ENCODE data around the gene ARHGAP45. TPM values are rescaled to one million over a fixed set of nuclear protein-coding genes. Genes with fewer than 3 reads are reported as not detected.

The ARHGAP45 gene
- total RNA-seq, 2 donors from 2014 or later, result 37.9 to 42.6 TPM

DNA sequence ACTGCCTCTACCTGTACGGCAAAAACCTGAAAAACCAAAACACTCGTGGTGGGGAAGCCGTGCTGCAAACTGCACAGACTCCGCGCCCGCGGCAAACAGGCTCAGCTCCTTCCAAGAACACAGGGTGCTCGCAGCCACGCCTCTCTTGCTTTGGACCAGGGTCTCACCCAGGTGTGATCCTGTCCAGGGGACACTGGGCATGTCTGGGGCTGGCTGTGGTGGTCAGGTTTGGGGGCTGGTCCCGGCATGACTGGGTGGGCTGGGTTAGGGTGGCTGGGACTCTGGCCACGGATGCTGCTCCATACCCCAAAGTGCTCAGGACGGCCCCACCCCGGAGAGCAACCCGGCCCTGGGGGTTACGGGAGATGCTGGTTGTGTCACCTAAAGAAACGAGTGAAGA is 50.7 kb downstream of the ARHGAP45 start:
- H3K4me3 ChIP-seq, result no peak overlapping the region
- ATAC-seq (ENCODE audit: insufficient number of reproducible peaks, low FRiP score, low read depth), result no peak
- H3K9me3 ChIP-seq, result no peaks in the 10 kb centered on the region
- peaks cover 0 to 19% of the 10 kb centered on the region in 2 donors for H3K4me1 ChIP-seq (ENCODE audit: control insufficient read depth in 1 of 2, low read depth in 2 of 2)
- no peak overlapping the region for H3K27ac ChIP-seq
- TF ChIP-seq, protein P1, sequence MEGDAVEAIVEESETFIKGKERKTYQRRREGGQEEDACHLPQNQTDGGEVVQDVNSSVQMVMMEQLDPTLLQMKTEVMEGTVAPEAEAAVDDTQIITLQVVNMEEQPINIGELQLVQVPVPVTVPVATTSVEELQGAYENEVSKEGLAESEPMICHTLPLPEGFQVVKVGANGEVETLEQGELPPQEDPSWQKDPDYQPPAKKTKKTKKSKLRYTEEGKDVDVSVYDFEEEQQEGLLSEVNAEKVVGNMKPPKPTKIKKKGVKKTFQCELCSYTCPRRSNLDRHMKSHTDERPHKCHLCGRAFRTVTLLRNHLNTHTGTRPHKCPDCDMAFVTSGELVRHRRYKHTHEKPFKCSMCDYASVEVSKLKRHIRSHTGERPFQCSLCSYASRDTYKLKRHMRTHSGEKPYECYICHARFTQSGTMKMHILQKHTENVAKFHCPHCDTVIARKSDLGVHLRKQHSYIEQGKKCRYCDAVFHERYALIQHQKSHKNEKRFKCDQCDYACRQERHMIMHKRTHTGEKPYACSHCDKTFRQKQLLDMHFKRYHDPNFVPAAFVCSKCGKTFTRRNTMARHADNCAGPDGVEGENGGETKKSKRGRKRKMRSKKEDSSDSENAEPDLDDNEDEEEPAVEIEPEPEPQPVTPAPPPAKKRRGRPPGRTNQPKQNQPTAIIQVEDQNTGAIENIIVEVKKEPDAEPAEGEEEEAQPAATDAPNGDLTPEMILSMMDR (IDR thresholded peaks at IDR 0.05), result no peak
- H3K27me3 ChIP-seq (replicated peaks; ENCODE audit: insufficient read depth), result no peaks in the 10 kb centered on the region
- peaks cover 81% of the 10 kb centered on the region for H3K36me3 ChIP-seq
- DNase-seq (ENCODE audit: low spot score), result no peak

DNA sequence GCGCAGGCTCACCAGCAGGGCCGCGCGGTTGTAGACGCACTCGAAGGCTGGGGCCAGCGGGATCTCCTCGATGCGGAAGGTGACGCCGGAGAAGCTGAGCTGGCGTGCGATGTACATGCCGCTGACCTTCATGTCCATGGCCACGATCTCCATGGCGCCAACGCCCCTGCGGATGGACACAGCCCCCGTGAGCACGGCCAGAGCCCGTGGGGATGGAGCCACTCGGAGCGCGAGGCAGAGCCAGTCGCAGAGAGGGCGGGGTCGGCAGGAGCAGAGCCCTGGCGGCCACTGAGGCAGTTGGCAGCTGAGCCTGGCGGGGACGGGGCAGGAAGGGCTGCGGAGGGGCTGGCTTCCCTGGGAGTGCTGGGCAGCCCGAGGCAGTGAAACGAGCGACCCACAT is 52.0 kb downstream of the ARHGAP45 start:
- Histone ChIP-seq H3K4me1 (ENCODE audit: control insufficient read depth in 1 of 2, low read depth in 2 of 2) (peaks cover 0 to 9% of the 10 kb centered on the region in 2 donors), H3K36me3 (peaks cover 92% of the 10 kb centered on the region), H3K9me3 (no peaks in the 10 kb centered on the region), H3K4me3 (no peak overlapping the region), H3K27me3 (replicated peaks; ENCODE audit: insufficient read depth) (no peaks in the 10 kb centered on the region), H3K27ac (no peak overlapping the region)
- DNase-seq (ENCODE audit: low spot score) (no peak), ATAC-seq (ENCODE audit: insufficient number of reproducible peaks, low FRiP score, low read depth) (no peak)
- TF ChIP-seq, protein P1 (IDR thresholded peaks at IDR 0.05), result no peak

DNA sequence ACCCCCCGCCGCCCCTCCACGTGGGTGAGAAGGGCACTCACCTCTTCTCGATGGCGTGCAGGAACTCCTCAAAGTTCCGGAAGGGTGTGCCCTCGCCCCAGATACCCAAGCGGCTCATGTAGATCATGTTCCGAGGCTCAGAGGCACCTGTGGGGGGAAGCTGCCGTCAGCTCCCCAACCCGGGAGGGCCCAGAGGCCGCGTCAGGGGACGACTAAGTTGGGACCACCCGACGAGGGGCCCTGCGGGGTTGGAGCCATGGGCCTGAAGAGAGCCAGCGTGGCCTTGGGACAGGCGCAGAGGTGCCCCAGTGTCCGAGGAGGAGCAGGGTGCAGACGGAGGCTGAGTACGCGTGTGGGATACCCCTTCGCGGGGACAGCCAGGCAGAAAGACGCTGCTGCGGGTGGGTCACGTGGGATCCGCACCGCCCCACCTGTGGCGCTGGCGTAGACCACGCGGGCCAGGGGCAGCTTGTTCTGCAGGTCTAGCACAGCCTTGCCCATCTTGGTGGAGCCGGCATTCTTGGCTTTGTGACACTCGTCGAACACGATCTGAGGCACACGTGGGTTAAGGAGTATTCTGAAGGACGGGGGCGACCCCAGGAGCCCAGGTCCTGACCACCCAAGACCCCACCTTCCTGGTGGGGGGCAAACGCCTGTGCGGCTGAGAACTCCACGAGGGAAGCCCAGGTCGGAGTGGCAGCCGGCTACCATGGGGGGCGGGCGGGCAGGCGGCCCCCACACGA is 52.7 kb downstream of the ARHGAP45 start:
- peaks cover 0 to 5% of the 10 kb centered on the region in 2 donors for H3K4me1 ChIP-seq (ENCODE audit: control insufficient read depth in 1 of 2, low read depth in 2 of 2)
- no peak for ATAC-seq (ENCODE audit: insufficient number of reproducible peaks, low FRiP score, low read depth)
- H3K27ac ChIP-seq, result no peak overlapping the region
- no peak for DNase-seq (ENCODE audit: low spot score)
- H3K36me3 ChIP-seq, result peaks cover 94% of the 10 kb centered on the region
- TF ChIP-seq, protein P1 (IDR thresholded peaks at IDR 0.05), result no peak
- no peaks in the 10 kb centered on the region for H3K27me3 ChIP-seq (replicated peaks; ENCODE audit: insufficient read depth)
- no peak overlapping the region for H3K4me3 ChIP-seq
- H3K9me3 ChIP-seq, result no peaks in the 10 kb centered on the region

DNA sequence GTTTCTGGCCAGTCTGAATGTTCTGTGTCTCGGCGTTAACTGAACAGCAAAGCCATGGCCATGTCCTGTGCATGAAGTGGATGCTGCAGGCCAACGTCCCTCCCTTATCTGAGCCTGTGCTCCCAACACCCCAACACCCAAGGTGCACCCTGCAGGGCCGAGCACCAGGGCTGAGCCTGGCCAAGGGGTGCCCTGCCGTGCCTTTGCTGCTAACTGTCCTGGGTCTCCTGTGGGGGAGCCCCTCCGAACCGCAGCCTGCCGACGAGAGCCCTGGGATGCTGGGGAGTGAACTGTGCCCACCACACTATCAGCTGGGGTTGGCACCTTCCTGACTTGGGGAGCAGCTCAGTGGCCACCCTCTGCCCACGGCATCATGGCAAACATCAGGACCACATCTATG is 54.4 kb downstream of the ARHGAP45 start:
- Histone ChIP-seq H3K4me1 (ENCODE audit: control insufficient read depth in 1 of 2, low read depth in 2 of 2) (peaks cover 12 to 17% of the 10 kb centered on the region in 2 donors), H3K4me3 (no peak overlapping the region), H3K9me3 (no peaks in the 10 kb centered on the region), H3K36me3 (peaks cover 91% of the 10 kb centered on the region), H3K27ac (no peak overlapping the region), H3K27me3 (replicated peaks; ENCODE audit: insufficient read depth) (no peaks in the 10 kb centered on the region)
- no peak for DNase-seq (ENCODE audit: low spot score)
- TF ChIP-seq, protein P1 (IDR thresholded peaks at IDR 0.05), result no peak
- ATAC-seq (ENCODE audit: insufficient number of reproducible peaks, low FRiP score, low read depth), result no peak

DNA sequence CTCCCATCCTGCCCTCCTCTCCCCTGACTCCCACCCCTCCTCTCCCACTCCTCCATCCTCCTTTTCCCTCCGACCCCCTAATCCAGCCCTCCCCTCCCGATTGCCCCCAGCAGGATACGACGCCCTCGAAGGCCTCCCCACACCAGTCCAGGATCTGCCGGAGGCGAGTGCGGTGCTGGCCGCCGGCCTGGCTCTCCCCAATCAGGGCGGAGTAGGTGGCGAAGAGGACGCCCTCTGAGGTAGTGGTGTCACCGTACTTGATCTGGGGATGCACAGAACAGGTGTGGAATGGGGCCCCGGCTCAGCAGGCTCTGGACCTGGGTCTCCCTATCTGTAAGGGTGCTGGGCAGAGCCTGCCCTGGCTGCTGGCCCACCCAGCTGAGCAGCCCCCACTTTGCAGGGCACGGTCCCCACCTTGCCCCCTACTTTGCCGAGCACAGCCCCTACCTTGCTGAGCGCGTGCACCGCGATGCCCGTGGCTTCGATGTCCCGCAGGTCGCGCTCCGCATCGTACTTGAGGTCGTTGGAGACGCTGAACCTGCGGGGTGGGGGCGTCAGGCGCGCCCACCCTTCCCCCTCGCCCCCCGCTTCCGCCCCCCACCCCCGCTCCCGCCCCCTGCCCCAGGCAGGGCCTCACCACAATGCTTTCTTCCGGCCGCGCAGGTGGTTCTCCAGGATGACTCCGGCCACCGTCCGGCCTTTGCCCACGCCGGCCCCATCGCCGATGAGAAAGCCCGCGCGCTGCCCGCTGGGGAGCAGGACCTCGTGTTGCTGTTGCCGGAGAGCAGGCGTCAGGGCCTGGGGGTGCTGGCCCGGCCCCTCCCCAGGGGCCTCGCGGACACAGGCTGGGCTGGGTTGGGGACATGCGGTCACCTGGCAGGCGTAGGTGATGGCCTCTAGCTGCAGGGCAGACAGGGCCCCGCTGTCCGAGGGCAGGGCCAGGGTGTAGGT is 55.3 kb downstream of the ARHGAP45 start:
- Histone ChIP-seq H3K27me3 (replicated peaks; ENCODE audit: insufficient read depth) (no peaks in the 10 kb centered on the region), H3K9me3 (no peaks in the 10 kb centered on the region), H3K36me3 (peaks cover 90% of the 10 kb centered on the region), H3K27ac (no peak overlapping the region), H3K4me3 (no peak overlapping the region), H3K4me1 (ENCODE audit: control insufficient read depth in 1 of 2, low read depth in 2 of 2) (peaks cover 21 to 26% of the 10 kb centered on the region in 2 donors)
- TF ChIP-seq, protein P1 (IDR thresholded peaks at IDR 0.05), result no peak
- DNase-seq (ENCODE audit: low spot score) (no peak), ATAC-seq (ENCODE audit: insufficient number of reproducible peaks, low FRiP score, low read depth) (no peak)

All from thoracic aorta (tissue), 2 donors.